ENCODE data around the gene DRC1. TPM values are rescaled to one million over a fixed set of nuclear protein-coding genes. Genes with fewer than 3 reads are reported as not detected.

Gene DRC1
- polyA plus RNA-seq, 1 donor from 2014 or later = 0.16 TPM

DNA sequence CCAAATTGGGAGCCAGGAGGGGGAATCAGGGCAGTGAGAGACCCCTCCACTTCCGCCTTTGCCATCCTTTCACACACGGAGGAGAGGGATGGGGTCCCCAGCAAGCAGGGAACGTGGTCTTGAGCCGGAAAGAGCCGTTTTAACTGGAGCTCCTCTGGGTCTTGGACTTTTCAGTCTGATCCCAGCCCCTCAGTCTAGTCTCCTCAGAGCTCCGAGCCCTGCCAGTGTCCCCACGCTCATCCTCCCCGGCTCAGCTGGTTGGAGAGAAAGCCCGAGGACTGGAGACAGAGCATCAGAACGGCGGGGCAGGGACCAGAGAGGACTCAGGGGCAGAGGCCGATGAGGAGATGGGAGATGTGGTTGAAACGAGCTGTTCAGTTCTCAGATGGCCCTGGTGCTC, 102.3 kb downstream of the DRC1 start:
- H3K27me3 ChIP-seq (ENCODE audit: insufficient read depth, low read depth, low read length) = peaks cover 9% of the 10 kb centered on the region
- H3K9me2 ChIP-seq (ENCODE audit: insufficient read depth, low read length) = no peaks in the 10 kb centered on the region
- no peaks in the 10 kb centered on the region for H4K20me1 ChIP-seq (ENCODE audit: insufficient read depth)
- no peak for TF ChIP-seq TAF1 (IDR thresholded peaks at IDR 0.05; ENCODE audit: low read depth)
- TF ChIP-seq EP300 (conservative IDR thresholded peaks at IDR 0.05; ENCODE audit: poor library complexity, severe bottlenecking) = no peak
- TF ChIP-seq MXI1 (conservative IDR thresholded peaks at IDR 0.05; ENCODE audit: poor library complexity, severe bottlenecking) = no peak
- TF ChIP-seq RAD21 (conservative IDR thresholded peaks at IDR 0.05) = no peak
- no peak for TF ChIP-seq SMC3 (conservative IDR thresholded peaks at IDR 0.05; ENCODE audit: poor library complexity)
- TF ChIP-seq EZH2 (IDR thresholded peaks at IDR 0.05; ENCODE audit: borderline replicate concordance, insufficient read depth, low read length, poor library complexity, severe bottlenecking) = no peak
- TF ChIP-seq CTCF (IDR thresholded peaks at IDR 0.05; ENCODE audit: poor library complexity, severe bottlenecking) = no peak
- TF ChIP-seq POLR2AphosphoS5 (IDR thresholded peaks at IDR 0.05) = no peak
- TF ChIP-seq REST (IDR thresholded peaks at IDR 0.05; ENCODE audit: borderline replicate concordance) = no peak
- H3K27ac ChIP-seq (ENCODE audit: low read length) = no peak overlapping the region
- no peaks in the 10 kb centered on the region for H3K79me2 ChIP-seq (replicated peaks; ENCODE audit: insufficient read depth, low read length)
- H3K4me3 ChIP-seq (ENCODE audit: low read length) = no peak overlapping the region
- H3K9me3 ChIP-seq (ENCODE audit: low read length) = no peaks in the 10 kb centered on the region
- no peak overlapping the region for H3K4me2 ChIP-seq (ENCODE audit: low read length)
- H3K36me3 ChIP-seq (ENCODE audit: insufficient read depth, low read length) = no peaks in the 10 kb centered on the region
- H3K9ac ChIP-seq (ENCODE audit: low read length) = no peak overlapping the region
- no peaks in the 10 kb centered on the region for H3F3A ChIP-seq (ENCODE audit: insufficient read depth, low read length, poor library complexity, severe bottlenecking)
- H2AFZ ChIP-seq (ENCODE audit: low read depth, low read length) = no peak overlapping the region

DNA sequence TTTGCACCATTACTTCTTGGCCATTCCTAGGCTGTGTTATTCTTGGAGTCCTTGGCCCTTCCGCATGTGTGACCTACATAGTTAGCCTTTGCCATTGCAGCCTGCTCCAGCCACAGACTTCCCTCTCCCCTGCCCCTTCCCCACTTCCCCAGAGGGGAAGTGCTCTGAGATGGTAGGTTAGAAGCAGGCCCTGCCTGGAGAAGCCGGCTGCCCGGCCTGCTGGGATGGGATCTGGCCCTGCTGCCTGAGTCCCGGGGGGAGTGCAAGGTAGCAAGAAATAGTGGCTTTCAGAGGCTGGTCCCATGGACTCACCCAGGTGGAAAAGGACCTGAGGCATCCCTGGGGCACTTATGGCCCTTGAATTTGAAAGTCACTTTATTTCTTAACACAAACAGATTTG, 104.6 kb downstream of the DRC1 start:
- no peak overlapping the region for H3K9ac ChIP-seq (ENCODE audit: low read length)
- TF ChIP-seq RAD21 (conservative IDR thresholded peaks at IDR 0.05) (no peak), CTCF (IDR thresholded peaks at IDR 0.05; ENCODE audit: poor library complexity, severe bottlenecking) (no peak), EP300 (conservative IDR thresholded peaks at IDR 0.05; ENCODE audit: poor library complexity, severe bottlenecking) (no peak), POLR2AphosphoS5 (IDR thresholded peaks at IDR 0.05) (no peak), REST (IDR thresholded peaks at IDR 0.05; ENCODE audit: borderline replicate concordance) (no peak), TAF1 (IDR thresholded peaks at IDR 0.05; ENCODE audit: low read depth) (no peak), EZH2 (IDR thresholded peaks at IDR 0.05; ENCODE audit: borderline replicate concordance, insufficient read depth, low read length, poor library complexity, severe bottlenecking) (no peak), MXI1 (conservative IDR thresholded peaks at IDR 0.05; ENCODE audit: poor library complexity, severe bottlenecking) (no peak), SMC3 (conservative IDR thresholded peaks at IDR 0.05; ENCODE audit: poor library complexity) (no peak)
- H3K27me3 ChIP-seq (ENCODE audit: insufficient read depth, low read depth, low read length) = peaks cover 9% of the 10 kb centered on the region
- H3K79me2 ChIP-seq (replicated peaks; ENCODE audit: insufficient read depth, low read length) = no peaks in the 10 kb centered on the region
- no peak overlapping the region for H3K4me3 ChIP-seq (ENCODE audit: low read length)
- H2AFZ ChIP-seq (ENCODE audit: low read depth, low read length) = no peak overlapping the region
- H3K36me3 ChIP-seq (ENCODE audit: insufficient read depth, low read length) = no peaks in the 10 kb centered on the region
- no peaks in the 10 kb centered on the region for H4K20me1 ChIP-seq (ENCODE audit: insufficient read depth)
- H3K4me2 ChIP-seq (ENCODE audit: low read length) = no peak overlapping the region
- no peaks in the 10 kb centered on the region for H3F3A ChIP-seq (ENCODE audit: insufficient read depth, low read length, poor library complexity, severe bottlenecking)
- H3K9me2 ChIP-seq (ENCODE audit: insufficient read depth, low read length) = no peaks in the 10 kb centered on the region
- no peak overlapping the region for H3K27ac ChIP-seq (ENCODE audit: low read length)
- H3K9me3 ChIP-seq (ENCODE audit: low read length) = no peaks in the 10 kb centered on the region

Data from neural cell (in vitro differentiated cells).